HG02798 (cell line): ENCODE data around the gene ASAP2.

Source experiments
- ATAC-seq: cut with Tn5 transposase; IDR thresholded peaks from one replicate; pipeline ENCODE4 v1.9.1; 2021; ENCODE audit warnings: mild to moderate bottlenecking; ENCODE audit not compliant: unreplicated experiment, poor library complexity

Gene ASAP2

GRCh38 chr2:9229470-9229820 lies 22.8 kb downstream of the ASAP2 start:
- no peak for ATAC-seq

GRCh38 chr2:9230051-9230802 lies 23.6 kb downstream of the ASAP2 start:
- no peak for ATAC-seq

- ATAC-seq = no peak
Observed at GRCh38 chr2:9230881-9231280, 24.3 kb downstream of the ASAP2 start.

- ATAC-seq = no peak
Observed at GRCh38 chr2:9231291-9232165, 24.9 kb downstream of the ASAP2 start.

- ATAC-seq = no peak
Observed at GRCh38 chr2:9232166-9232479, 25.5 kb downstream of the ASAP2 start.

- no peak for ATAC-seq
Observed at GRCh38 chr2:9232886-9233285, 26.3 kb downstream of the ASAP2 start.

- ATAC-seq = no peak
Observed at GRCh38 chr2:9234680-9235146, 28.1 kb downstream of the ASAP2 start.

GRCh38 chr2:9235147-9236044 lies 28.8 kb downstream of the ASAP2 start:
- ATAC-seq = no peak

- no peak for ATAC-seq
Observed at GRCh38 chr2:9236045-9236344, 29.4 kb downstream of the ASAP2 start.

GRCh38 chr2:9236867-9237266 lies 30.3 kb downstream of the ASAP2 start:
- no peak for ATAC-seq

- no peak for ATAC-seq
Observed at GRCh38 chr2:9237831-9238230, 31.2 kb downstream of the ASAP2 start.

- ATAC-seq = no peak
Observed at GRCh38 chr2:9238591-9239326, 32.1 kb downstream of the ASAP2 start.

- no peak for ATAC-seq
Observed at GRCh38 chr2:9239616-9240015, 33.0 kb downstream of the ASAP2 start.

- no peak for ATAC-seq
Observed at GRCh38 chr2:9240745-9241144, 34.1 kb downstream of the ASAP2 start.

GRCh38 chr2:9241233-9241632 lies 34.6 kb downstream of the ASAP2 start:
- ATAC-seq = no peak

GRCh38 chr2:9243357-9243756 lies 36.7 kb downstream of the ASAP2 start:
- no peak for ATAC-seq

GRCh38 chr2:9244985-9245544 lies 38.5 kb downstream of the ASAP2 start:
- ATAC-seq = no peak

GRCh38 chr2:9247177-9247576 lies 40.6 kb downstream of the ASAP2 start:
- ATAC-seq = no peak

- no peak for ATAC-seq
Observed at GRCh38 chr2:9247786-9248185, 41.2 kb downstream of the ASAP2 start.

GRCh38 chr2:9248363-9248762 lies 41.8 kb downstream of the ASAP2 start:
- ATAC-seq = no peak
